Esophagus squamous epithelium (tissue), 5 donors: Measurements from ENCODE around the gene APOL6. TPM values are rescaled to one million over a fixed set of nuclear protein-coding genes. Genes with fewer than 3 reads are reported as not detected.

Experiments
- DNase-seq: peaks from one replicate; lab custom pipeline; 2025; lab: John Stamatoyannopoulos, UW
- H3K27ac ChIP-seq, 4 donors: fragments of 200-600 bp; sonication (generic); one replicate each; pipeline ENCODE4 v1.5.1; 2016 to 2019; ENCODE audit warnings: mild to moderate bottlenecking in 1 of 4
- H3K27me3 ChIP-seq, 4 donors: fragments of 200-600 bp; sonication (generic); 1 replicate in 3 of 4; 2 replicates in 1 of 4; pipeline versions ENCODE4 v1.5.1 to v1.6.0; 2017 to 2021; ENCODE audit warnings: antibody characterized with exemption in 1 of 4
- H3K36me3 ChIP-seq, 3 donors: fragments of 200-600 bp; sonication (generic); one replicate each; pipeline ENCODE4 v1.5.1; 2016 to 2019
- H3K4me1 ChIP-seq, 3 donors: fragments of 200-600 bp; sonication (generic); one replicate each; pipeline ENCODE4 v1.5.1; 2017 to 2019
- H3K4me3 ChIP-seq, 4 donors: fragments of 200-600 bp; sonication (generic); 1 replicate in 3 of 4; 2 replicates in 1 of 4; pipeline ENCODE4 v1.5.1; 2016 to 2019; ENCODE audit warnings: mild to moderate bottlenecking in 2 of 4, moderate library complexity in 1 of 4
- H3K9me3 ChIP-seq, 3 donors: fragments of 200-600 bp; sonication (generic); one replicate each; pipeline ENCODE4 v1.5.1; 2016 to 2019
- CTCF ChIP-seq, 6 experiments: fragments of 450-650 bp in 4 of 6; fragments of 200-600 bp in 2 of 6; sonication (generic) in 2 of 6; IDR thresholded peaks; one replicate each; pipeline ENCODE4 v1.5.1; 2016 to 2019; ENCODE audit warnings: antibody characterized with exemption in 6 of 6, mild to moderate bottlenecking in 4 of 6, moderate library complexity in 4 of 6
- POLR2A ChIP-seq, 4 donors: fragments of 450-650 bp; IDR thresholded peaks; one replicate each; pipeline ENCODE4 v1.6.1; 2017; ENCODE audit warnings: antibody characterized with exemption in 4 of 4, mild to moderate bottlenecking in 4 of 4, moderate library complexity in 3 of 4
- WGBS, 2 donors: methylation state at CpG; one replicate each; pipeline ENCODE4 v1.1.5; 2018; 5-methylcytosine and 5-hydroxymethylcytosine counted together
- intact Hi-C: fragments of 100-400 bp; cut with DNase I; formaldehyde crosslinking; loops from one replicate; pipeline ENCODE4 v1.15.0; 2022
- total RNA-seq, 4 donors: library from RNA; depleted of rRNA; stranded (reverse); fragments of >200 nt; gene quantifications; one replicate each; pipeline ENCODE4 v1.1.0, GENCODE V29; 2016
- donor health status: DM: yes; HTN: yes; CAD: no.

The APOL6 gene
- total RNA-seq, 4 donors from 2014 or later, result 7.8 to 22.3 (median 9.5) TPM

- intact Hi-C loops, result no loop called here
- no peaks in the 10 kb centered on the region for H3K36me3 ChIP-seq
These were observed 14.2 kb upstream of the APOL6 start for GRCh38 chr22:35634015-35634414.

GRCh38 chr22:35634943-35635540 lies 13.2 kb upstream of the APOL6 start:
- WGBS, 2 donors, result 65 to 76% methylated on average over 3 of the region's 3 CpGs
- TF ChIP-seq POLR2A (IDR thresholded peaks at IDR 0.05) (no peak), CTCF (IDR thresholded peaks at IDR 0.05) (no peak)
- Histone ChIP-seq H3K4me3 (no peak overlapping the region), H3K9me3 (no peaks in the 10 kb centered on the region), H3K27ac (no peak overlapping the region), H3K4me1 (peaks cover 11 to 31% (median 16%) of the 10 kb centered on the region in 3 donors), H3K27me3 (no peaks in the 10 kb centered on the region), H3K36me3 (no peaks in the 10 kb centered on the region)
- DNase-seq, result no peak
- intact Hi-C loops, result no loop called here

More at GRCh38 chr22:35634015-35634414, 14.2 kb upstream of the APOL6 start:
- Histone ChIP-seq H3K9me3 (no peaks in the 10 kb centered on the region), H3K4me1 (peaks cover 12 to 37% (median 23%) of the 10 kb centered on the region in 3 donors), H3K4me3 (no peak overlapping the region), H3K27ac (no peak overlapping the region), H3K27me3 (no peaks in the 10 kb centered on the region)
- WGBS, 2 donors, result 51 to 62% methylated on average over 3 to 5 of the region's 5 CpGs
- TF ChIP-seq POLR2A (IDR thresholded peaks at IDR 0.05) (no peak), CTCF (IDR thresholded peaks at IDR 0.05) (no peak)
- no peak for DNase-seq

- H3K4me3 ChIP-seq, result no peak overlapping the region
- intact Hi-C loops, result no loop called here
- H3K9me3 ChIP-seq, result no peaks in the 10 kb centered on the region
- WGBS, 2 donors, result 50 to 80% methylated on average over 2 to 3 of the region's 5 CpGs
- H3K4me1 ChIP-seq, result peaks cover 11 to 33% (median 18%) of the 10 kb centered on the region in 3 donors
- H3K27me3 ChIP-seq, result no peaks in the 10 kb centered on the region
- no peak for DNase-seq
- H3K36me3 ChIP-seq, result no peaks in the 10 kb centered on the region
- peak overlapping the region in 3 of 4 donors; percentile 84 to 88 (median 86) for H3K27ac ChIP-seq
- TF ChIP-seq POLR2A (IDR thresholded peaks at IDR 0.05), result no peak
- TF ChIP-seq CTCF (IDR thresholded peaks at IDR 0.05), result no peak
These were observed 11.0 kb upstream of the APOL6 start for GRCh38 chr22:35637254-35637653.

- Histone ChIP-seq H3K9me3 (no peaks in the 10 kb centered on the region), H3K27ac (peak overlapping the region; percentile 63 to 88 (median 85)), H3K27me3 (no peaks in the 10 kb centered on the region), H3K36me3 (no peaks in the 10 kb centered on the region), H3K4me3 (no peak overlapping the region), H3K4me1 (peaks cover 15 to 40% (median 21%) of the 10 kb centered on the region in 3 donors)
- intact Hi-C loops, result no loop called here
- TF ChIP-seq CTCF (IDR thresholded peaks at IDR 0.05) (no peak), POLR2A (IDR thresholded peaks at IDR 0.05) (no peak)
- WGBS, 2 donors, result 59 to 77% methylated on average over 4 to 5 of the region's 5 CpGs
- DNase-seq, result no peak
These were observed 10.2 kb upstream of the APOL6 start for GRCh38 chr22:35638001-35638400.

- TF ChIP-seq POLR2A (IDR thresholded peaks at IDR 0.05), result no peak
- Histone ChIP-seq H3K27me3 (no peaks in the 10 kb centered on the region), H3K4me1 (peaks cover 15 to 42% (median 21%) of the 10 kb centered on the region in 3 donors), H3K9me3 (no peaks in the 10 kb centered on the region), H3K36me3 (no peaks in the 10 kb centered on the region), H3K4me3 (no peak overlapping the region), H3K27ac (peak overlapping the region; percentile 63 to 88 (median 85))
- DNase-seq, result no peak
- intact Hi-C loops, result no loop called here
- 46 to 49% methylated on average over 8 to 9 of the region's 13 CpGs for WGBS, 2 donors
These were observed 9.8 kb upstream of the APOL6 start for GRCh38 chr22:35638410-35638809.
